GM18505 (cell line): ENCODE results near the gene CASK.
"Not testable (repeated sequence)": the region's sequence is repeated elsewhere in the genome, so short reads cannot be mapped to it uniquely, and the experiment has no call there.

ENCODE experiments used
- ATAC-seq: cut with Tn5 transposase; IDR thresholded peaks from one replicate; pipeline ENCODE4 v1.9.1; 2021; ENCODE audit not compliant: unreplicated experiment
- POLR2A ChIP-seq: IDR thresholded peaks from 4 replicates; pipeline ENCODE4 v1.6.1; 2011; ENCODE audit warnings: borderline replicate concordance; ENCODE audit not compliant: insufficient read depth, insufficient read length; ENCODE audit errors: extremely low read depth

CASK gene

GRCh38 chrX:41515376-41515775, 408.0 kb downstream of the CASK start:
- TF ChIP-seq POLR2A, result no peak
- ATAC-seq, result no peak

GRCh38 chrX:41514179-41514578, 409.2 kb downstream of the CASK start:
- ATAC-seq, result no peak

GRCh38 chrX:41512853-41513252, 410.5 kb downstream of the CASK start:
- not testable (repeated sequence) for ATAC-seq

More at GRCh38 chrX:41514179-41514578, 409.2 kb downstream of the CASK start:
- TF ChIP-seq POLR2A, result no peak

GRCh38 chrX:41512394-41512793, 411.0 kb downstream of the CASK start:
- no peak for ATAC-seq

GRCh38 chrX:41507919-41508318, 415.4 kb downstream of the CASK start:
- no peak for TF ChIP-seq POLR2A
- ATAC-seq, result no peak

More at GRCh38 chrX:41512394-41512793, 411.0 kb downstream of the CASK start:
- TF ChIP-seq POLR2A, result no peak

GRCh38 chrX:41502004-41502403, 421.4 kb downstream of the CASK start:
- no peak for TF ChIP-seq POLR2A
- no peak for ATAC-seq

- no peak for TF ChIP-seq POLR2A
- no peak for ATAC-seq
These were observed 423.4 kb downstream of the CASK start for GRCh38 chrX:41499984-41500383.

GRCh38 chrX:41499195-41499594, 424.2 kb downstream of the CASK start:
- ATAC-seq, result no peak

GRCh38 chrX:41491267-41492004, 431.9 kb downstream of the CASK start:
- TF ChIP-seq POLR2A, result no peak
- no peak for ATAC-seq

More at GRCh38 chrX:41499195-41499594, 424.2 kb downstream of the CASK start:
- no peak for TF ChIP-seq POLR2A

GRCh38 chrX:41490446-41490845, 432.9 kb downstream of the CASK start:
- TF ChIP-seq POLR2A, result no peak
- no peak for ATAC-seq

GRCh38 chrX:41482154-41482850, 441.1 kb downstream of the CASK start:
- TF ChIP-seq POLR2A, result no peak
- no peak for ATAC-seq

- no peak for TF ChIP-seq POLR2A
- no peak for ATAC-seq
These were observed 441.9 kb downstream of the CASK start for GRCh38 chrX:41481264-41482109.

- no peak for ATAC-seq
- no peak for TF ChIP-seq POLR2A
These were observed 442.7 kb downstream of the CASK start for GRCh38 chrX:41480508-41481260.
